Stimulated activated CD8-positive, alpha-beta memory T cell treated with anti-CD3 and anti-CD28 coated beads, Interleukin-12 subunit alpha, Interleukin-12 subunit beta, amount 100 ng/mL, for 4 hours (primary cell): ENCODE measurements around the gene PCNX1.

Experiments used
- DNase-seq: peaks from one replicate; pipeline ENCODE4 v3.0.0-alpha.2; 2020; ENCODE audit warnings: low read depth

The PCNX1 gene

DNA sequence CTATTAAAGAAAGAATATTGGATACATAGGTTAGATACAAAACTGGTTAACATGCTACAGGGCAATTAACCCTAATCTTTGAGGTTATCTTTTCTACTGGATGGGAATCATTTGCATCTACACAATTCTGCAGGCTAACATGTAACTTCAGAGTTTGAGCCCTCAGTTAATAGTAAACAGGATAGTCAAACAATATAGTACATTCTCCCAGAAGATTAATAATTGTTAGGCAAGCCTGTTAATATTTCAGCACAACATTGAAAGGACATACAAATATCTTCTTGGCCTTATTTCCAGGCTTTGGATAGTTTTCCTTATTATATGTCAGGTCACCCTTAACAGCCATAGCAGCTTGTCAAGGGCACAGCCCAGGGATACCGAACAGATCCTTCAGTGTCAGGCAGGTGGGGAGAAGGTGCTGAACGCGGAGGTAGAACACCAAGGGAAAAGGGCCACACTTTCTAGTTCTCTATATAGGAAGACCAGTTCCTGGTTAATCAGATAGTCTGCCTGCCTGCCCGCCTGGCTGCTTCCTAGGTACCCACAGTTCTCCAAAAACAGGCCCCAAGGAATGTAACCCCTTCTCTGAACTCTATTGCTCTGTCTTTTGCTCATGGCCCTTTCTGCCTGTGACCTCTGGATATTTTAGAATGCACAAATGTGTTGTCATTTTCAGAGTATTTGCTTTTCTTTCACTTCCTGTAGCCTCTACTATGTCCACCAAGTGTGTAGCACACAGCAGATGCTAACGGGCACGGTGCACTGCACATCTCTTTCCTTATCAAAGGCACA, 256.0 kb downstream of the PCNX1 start:
- no peak for DNase-seq

DNA sequence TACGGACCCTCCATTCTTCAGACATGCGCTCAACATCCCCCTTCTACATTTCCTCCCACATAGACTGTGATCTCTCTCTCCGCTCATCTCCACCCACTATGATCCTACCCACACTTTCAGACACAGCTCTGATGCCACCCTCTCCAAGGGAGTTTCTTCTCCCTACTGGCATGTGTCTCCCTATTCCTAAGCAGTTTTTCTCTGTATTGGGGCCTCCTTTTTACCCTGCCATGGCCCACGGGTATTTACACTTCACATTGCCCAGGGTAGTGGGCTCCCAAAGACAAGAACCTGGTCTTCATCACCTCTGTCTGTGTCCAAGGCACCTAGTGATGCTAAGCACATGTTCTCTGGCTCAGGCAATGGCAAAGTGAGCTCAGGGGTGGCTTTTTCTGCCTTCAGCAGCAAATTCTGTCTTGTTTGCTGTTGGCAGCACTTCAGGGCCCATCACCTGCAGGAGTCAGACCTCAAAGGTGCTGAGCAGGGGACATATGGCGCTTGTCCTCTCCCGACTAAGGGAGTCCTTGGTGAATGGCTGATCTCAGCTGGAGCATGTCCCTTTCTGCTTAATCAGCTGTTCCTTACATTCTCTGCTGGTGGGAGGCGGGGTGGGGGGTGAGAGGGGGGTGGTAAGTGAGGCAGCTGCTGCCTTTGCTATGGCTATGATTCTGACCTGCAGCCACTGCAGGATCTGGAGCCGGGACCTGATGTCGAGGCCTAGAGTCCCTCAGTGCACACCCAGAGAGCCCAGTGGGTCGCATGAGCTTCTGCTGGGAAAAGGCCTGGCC, 256.8 kb downstream of the PCNX1 start:
- no peak for DNase-seq
